Neutrophil (primary cell): Measurements from ENCODE around the gene OR5B12.

Experiments
- H3K27ac ChIP-seq: fragments of 200-600 bp; sonication (generic); 2 replicates; pipeline ENCODE4 v1.5.1; 2016; ENCODE audit warnings: mild to moderate bottlenecking, moderate library complexity
- H3K27me3 ChIP-seq: fragments of 200-600 bp; sonication (generic); 2 replicates; pipeline ENCODE4 v1.6.0; 2016; ENCODE audit warnings: mild to moderate bottlenecking
- H3K36me3 ChIP-seq: fragments of 200-600 bp; sonication (generic); 2 replicates; pipeline ENCODE4 v1.5.1; 2017
- H3K4me1 ChIP-seq, 2 experiments: fragments of 200-600 bp in 1 of 2; sonication (generic) in 1 of 2; 1 replicate in 1 of 2; 2 replicates in 1 of 2; pipeline versions ENCODE4 v1.5.1 to v1.6.1; 2013 to 2016; ENCODE audit warnings: low read depth in 1 of 2, low read length in 1 of 2, mild to moderate bottlenecking in 1 of 2, moderate library complexity in 1 of 2; ENCODE audit not compliant: control insufficient read depth in 1 of 2, insufficient read depth in 1 of 2
- H3K4me3 ChIP-seq, 2 experiments: fragments of 200-600 bp in 1 of 2; sonication (generic) in 1 of 2; 1 replicate in 1 of 2; 2 replicates in 1 of 2; pipeline ENCODE4 v1.5.1; 2013 to 2016; ENCODE audit warnings: low read depth in 1 of 2, low read length in 1 of 2, mild to moderate bottlenecking in 1 of 2, moderate library complexity in 1 of 2
- H3K9me3 ChIP-seq: fragments of 200-600 bp; sonication (generic); 2 replicates; pipeline ENCODE4 v1.5.1; 2016
- TF ChIP-seq, protein P1 (sequence below): fragments of 200-600 bp; sonication (generic); IDR thresholded peaks from 2 replicates; pipeline ENCODE4 v1.5.1; 2016; ENCODE audit warnings: antibody characterized with exemption

The OR5B12 gene

DNA sequence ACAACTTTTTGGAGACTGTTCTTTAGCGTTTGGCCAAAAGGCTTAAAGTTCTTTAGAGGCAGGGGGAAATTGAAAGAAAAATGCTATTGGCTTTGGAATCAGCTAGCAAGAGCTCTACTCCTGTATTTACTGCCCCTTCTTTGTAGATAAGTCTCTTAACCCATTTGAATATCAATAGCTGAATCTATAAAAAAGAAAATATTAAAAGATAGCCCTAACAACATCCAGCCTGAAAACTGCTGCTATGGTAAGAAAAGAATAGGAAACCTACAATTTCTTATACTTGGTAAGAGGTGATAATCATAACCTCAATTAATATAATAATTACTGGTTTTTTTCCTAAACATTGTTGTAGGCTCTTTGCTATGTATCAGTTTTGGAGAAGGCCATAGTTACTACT lies at the start of gene OR5B12:
Gene OR5B12, minus strand, starts transcription at position 101 of the 400 bp plus-strand sequence. CDS start 2,085 bp downstream, outside the sequence.
- no peaks in the 10 kb centered on the region for H3K9me3 ChIP-seq
- H3K27me3 ChIP-seq = no peaks in the 10 kb centered on the region
- H3K4me1 ChIP-seq = no peaks in the 10 kb centered on the region
- no peak within 1 kb of the TSS for H3K4me3 ChIP-seq
- TF ChIP-seq, protein P1, sequence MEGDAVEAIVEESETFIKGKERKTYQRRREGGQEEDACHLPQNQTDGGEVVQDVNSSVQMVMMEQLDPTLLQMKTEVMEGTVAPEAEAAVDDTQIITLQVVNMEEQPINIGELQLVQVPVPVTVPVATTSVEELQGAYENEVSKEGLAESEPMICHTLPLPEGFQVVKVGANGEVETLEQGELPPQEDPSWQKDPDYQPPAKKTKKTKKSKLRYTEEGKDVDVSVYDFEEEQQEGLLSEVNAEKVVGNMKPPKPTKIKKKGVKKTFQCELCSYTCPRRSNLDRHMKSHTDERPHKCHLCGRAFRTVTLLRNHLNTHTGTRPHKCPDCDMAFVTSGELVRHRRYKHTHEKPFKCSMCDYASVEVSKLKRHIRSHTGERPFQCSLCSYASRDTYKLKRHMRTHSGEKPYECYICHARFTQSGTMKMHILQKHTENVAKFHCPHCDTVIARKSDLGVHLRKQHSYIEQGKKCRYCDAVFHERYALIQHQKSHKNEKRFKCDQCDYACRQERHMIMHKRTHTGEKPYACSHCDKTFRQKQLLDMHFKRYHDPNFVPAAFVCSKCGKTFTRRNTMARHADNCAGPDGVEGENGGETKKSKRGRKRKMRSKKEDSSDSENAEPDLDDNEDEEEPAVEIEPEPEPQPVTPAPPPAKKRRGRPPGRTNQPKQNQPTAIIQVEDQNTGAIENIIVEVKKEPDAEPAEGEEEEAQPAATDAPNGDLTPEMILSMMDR = no peak
- H3K27ac ChIP-seq = no peak within 1 kb of the TSS
- no peaks in the 10 kb centered on the region for H3K36me3 ChIP-seq

DNA sequence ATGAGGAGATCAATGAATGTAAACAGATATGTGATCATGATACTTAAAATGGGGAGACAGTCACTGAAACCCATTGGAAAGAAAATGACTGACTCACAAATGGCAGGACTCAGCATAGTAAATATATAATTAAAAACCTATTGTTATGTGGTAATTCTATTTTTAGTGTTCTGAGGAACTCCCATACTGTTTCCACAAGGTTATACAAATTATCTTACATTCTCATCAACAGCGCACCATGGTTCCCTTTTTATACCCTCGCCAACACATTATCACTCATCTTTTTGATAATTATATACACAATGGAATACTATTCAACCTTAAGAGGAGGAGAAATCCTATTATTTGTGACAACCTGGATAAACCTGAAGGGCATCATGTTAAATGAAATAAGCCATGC lies 48.8 kb upstream of the OR5B12 start:
- Histone ChIP-seq H3K27ac (no peak overlapping the region), H3K27me3 (no peaks in the 10 kb centered on the region), H3K36me3 (no peaks in the 10 kb centered on the region), H3K9me3 (no peaks in the 10 kb centered on the region), H3K4me3 (no peak overlapping the region), H3K4me1 (no peaks in the 10 kb centered on the region)
- TF ChIP-seq, protein P1 = no peak

DNA sequence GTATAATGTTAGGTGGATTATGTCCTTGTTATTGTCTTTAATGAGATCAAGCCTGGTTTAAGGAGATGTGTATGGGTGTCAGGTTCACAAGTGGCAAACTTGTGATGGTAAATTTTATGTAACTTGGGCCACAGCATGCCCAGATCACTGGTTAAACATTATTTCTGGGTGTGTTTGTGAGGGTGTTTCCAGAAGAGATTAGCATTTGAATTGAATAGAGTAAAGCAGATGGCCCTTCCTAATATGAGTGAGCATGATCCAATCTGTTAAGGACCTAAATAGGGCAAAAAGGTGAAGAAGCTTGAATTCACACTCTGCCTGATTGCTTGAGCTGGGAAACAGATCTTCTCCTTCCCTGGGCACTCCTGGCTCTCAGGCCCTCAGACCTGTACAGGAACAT lies 45.1 kb upstream of the OR5B12 start:
- Histone ChIP-seq H3K9me3 (no peaks in the 10 kb centered on the region), H3K27ac (no peak overlapping the region), H3K27me3 (no peaks in the 10 kb centered on the region), H3K4me3 (no peak overlapping the region), H3K4me1 (no peaks in the 10 kb centered on the region), H3K36me3 (no peaks in the 10 kb centered on the region)
- TF ChIP-seq, protein P1 = no peak

DNA sequence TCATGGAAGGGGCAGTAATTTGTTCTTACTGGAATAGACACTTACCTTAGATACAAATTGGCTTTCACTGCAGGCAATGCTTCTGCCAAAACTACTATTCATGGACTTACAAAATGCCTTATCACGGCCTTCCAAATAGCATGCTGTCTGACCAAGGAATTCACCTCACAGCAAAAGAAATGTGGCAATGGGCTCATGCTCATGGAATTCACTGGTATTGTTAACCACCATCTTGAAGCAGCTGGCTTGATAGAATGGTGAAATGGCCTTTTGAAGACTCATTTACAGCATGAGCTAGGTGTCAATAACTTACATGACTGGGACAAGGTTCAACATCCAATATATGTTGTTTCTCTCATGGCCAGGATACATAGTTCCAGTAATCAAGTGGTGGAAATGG lies 43.9 kb upstream of the OR5B12 start:
- Histone ChIP-seq H3K4me3 (no peak overlapping the region), H3K4me1 (no peaks in the 10 kb centered on the region), H3K9me3 (no peaks in the 10 kb centered on the region), H3K36me3 (no peaks in the 10 kb centered on the region), H3K27me3 (no peaks in the 10 kb centered on the region), H3K27ac (no peak overlapping the region)
- TF ChIP-seq, protein P1 = no peak

DNA sequence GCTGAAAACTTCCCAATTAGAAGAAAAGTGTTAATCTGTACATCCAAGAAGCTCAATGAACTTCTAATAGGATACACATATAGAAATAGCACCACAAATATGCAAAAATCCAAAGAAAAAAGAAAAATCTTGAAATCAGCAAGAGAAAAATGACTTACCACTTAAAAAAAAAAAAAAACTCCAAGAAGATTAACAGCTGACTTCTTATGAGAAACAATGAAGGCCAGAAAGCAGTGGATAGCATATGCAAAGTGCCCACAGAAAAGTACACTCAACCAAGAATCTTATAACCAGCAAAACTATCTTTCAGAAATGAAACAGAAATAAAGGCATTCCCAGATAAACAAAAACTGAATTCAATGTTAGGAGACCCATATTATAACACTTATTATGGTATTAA lies 29.9 kb upstream of the OR5B12 start:
- H3K4me1 ChIP-seq = no peaks in the 10 kb centered on the region
- no peaks in the 10 kb centered on the region for H3K27me3 ChIP-seq
- no peak overlapping the region for H3K4me3 ChIP-seq
- H3K9me3 ChIP-seq = no peaks in the 10 kb centered on the region
- TF ChIP-seq, protein P1 = no peak
- H3K27ac ChIP-seq = no peak overlapping the region
- H3K36me3 ChIP-seq = no peaks in the 10 kb centered on the region

DNA sequence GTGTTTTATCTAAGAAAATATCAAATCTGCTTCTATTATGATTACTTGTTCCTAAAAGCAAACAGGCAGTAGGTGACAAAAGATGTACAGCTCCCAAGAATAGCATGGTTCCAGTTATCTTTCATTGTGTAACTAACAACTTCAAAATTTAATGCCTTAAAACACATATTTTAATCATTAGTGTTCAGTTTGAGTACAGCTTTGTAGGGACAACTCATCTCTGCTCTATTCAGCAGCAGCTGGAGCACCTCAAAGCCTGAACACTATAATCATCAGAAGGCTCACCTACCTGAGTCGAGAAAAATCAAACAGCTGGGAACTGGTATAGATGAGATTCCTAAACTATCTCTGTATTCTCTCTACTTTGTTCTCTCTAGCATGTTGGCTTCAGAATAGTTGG lies 24.3 kb upstream of the OR5B12 start:
- no peaks in the 10 kb centered on the region for H3K4me1 ChIP-seq
- H3K4me3 ChIP-seq = no peak overlapping the region
- no peaks in the 10 kb centered on the region for H3K27me3 ChIP-seq
- H3K9me3 ChIP-seq = no peaks in the 10 kb centered on the region
- no peaks in the 10 kb centered on the region for H3K36me3 ChIP-seq
- no peak overlapping the region for H3K27ac ChIP-seq
- TF ChIP-seq, protein P1 = no peak
